T1000 (cell line): ENCODE measurements around the gene FHIT.

ENCODE experiments used
- DNase-seq: peaks from one replicate; lab custom pipeline; 2025; ENCODE audit warnings: mixed read lengths; lab: John Stamatoyannopoulos, UW

The FHIT gene

DNA sequence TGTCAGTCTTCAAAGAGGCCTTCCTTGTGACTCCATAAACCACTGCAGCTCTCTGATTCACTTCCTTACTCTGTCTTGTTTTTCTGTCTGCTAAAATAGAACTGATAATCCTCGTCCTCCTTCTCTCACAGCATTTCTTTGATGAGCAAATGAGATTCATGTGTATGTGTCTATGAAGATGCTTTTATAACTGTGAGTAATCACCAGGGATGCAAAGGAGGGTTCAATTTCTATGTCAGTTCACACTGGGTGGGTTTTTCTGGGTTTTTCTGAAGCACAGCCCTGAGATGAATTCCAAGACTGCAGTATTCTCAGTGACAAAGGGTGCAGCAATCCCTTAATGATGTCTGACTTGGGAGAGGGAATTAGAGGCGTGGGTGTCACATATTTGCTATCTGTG is 1454.8 kb downstream of the FHIT start:
- no peak for DNase-seq

GRCh38 chr3:59795756-59796155 is 1455.5 kb downstream of the FHIT start:
- no peak for DNase-seq

GRCh38 chr3:59793976-59794375 is 1457.3 kb downstream of the FHIT start:
- no peak for DNase-seq

DNA sequence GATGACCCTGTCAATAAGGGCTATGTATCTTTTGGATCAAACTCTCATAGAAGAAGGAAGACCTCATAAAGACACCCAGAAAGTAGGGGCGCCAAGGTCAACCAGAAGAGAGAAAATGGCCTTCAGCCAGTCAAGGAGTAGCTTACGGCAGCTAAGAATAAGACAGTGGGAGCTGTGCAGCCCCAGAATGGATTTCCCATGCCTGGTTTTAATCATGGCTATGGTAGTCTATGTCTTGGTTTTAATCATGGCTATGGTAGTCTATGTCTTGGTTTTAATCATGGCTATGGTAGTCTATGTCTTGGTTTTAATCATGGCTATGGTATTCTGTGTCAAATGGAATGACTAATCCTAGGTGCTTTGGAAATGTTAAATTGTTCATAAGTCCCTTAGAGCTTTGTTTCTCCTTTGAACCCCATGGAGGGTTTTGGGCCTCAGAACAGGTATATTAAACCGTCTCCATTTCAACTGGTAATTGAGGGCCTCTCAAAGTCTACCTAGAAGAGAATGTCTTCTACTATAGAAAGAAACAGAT is 1459.4 kb downstream of the FHIT start:
- no peak for DNase-seq

GRCh38 chr3:59790241-59790640 is 1461.0 kb downstream of the FHIT start:
- no peak for DNase-seq

DNA sequence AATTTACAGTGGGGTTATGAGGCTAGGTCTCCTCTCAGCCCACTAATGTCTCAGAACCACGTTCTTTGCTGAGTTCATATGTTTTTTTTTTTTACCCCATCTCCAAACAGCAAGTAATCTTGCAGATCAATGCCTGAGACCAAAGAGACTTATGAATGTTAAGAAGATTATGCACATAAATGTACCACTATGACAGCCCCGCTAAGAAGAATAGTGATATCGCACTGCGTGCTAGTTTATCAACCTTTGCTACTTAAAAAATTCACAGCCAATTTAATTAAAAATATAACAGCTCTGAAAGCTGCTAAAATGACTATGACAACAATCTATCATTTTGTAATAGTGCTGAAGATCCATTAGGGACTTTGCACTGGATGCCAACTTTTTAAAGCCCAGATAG is 1462.5 kb downstream of the FHIT start:
- DNase-seq, result no peak

DNA sequence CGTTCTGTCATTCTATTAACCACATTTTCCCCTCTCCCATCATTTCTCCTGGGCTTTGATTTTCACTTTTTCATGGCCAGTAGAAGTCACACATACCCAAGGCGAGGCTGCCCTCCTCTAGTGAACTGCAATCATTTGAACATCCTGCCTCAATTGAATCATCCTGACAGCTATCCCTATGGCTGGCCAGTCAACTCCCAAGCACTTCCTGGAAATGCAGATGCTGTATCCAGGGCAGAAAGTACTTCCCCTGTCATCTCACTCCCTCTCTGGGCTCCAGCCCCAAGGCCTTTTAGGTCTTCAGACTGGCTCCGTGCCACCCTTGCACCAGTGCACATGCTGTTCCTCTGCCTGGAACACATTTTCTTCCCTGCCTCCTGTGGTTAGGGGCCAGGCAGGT is 1463.1 kb downstream of the FHIT start:
- no peak for DNase-seq

DNA sequence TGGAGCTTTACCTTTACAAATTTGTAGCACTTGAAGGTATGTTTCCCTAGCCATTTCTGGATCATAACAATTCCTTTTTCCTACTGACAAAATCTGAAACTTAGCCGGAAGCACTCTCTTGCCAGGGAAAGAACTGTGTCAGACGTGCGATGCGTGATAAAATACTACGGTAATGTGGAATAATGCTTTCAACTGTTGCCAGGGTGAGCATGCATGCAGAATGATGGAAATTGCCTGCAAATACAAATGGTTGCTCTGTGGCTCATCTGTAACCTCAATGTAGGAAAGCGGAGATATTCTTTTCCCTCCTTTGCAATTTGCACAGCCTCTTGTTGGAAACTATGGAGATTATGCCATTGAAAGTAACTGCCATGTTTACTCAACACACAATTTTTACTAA is 1464.9 kb downstream of the FHIT start:
- no peak for DNase-seq

DNA sequence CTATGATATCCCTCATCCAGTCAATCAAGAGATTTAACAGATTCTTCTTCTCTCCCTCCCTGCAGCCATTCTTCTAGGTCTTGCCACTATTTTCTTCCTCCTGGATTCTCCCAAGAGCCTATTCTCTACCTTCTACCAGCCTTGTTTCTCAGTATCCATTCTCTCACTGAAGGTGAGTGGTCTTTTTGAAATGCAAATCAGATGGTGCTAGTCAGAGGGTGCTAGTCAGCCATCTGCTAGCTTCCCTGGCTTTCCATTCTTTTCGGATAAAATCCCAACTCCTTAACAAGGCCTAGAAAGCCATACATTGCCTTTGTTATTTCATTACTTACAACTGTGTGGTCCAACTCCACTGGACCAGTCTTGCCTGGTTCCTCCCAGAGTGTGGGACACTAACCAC is 1467.1 kb downstream of the FHIT start:
- DNase-seq, result no peak

DNA sequence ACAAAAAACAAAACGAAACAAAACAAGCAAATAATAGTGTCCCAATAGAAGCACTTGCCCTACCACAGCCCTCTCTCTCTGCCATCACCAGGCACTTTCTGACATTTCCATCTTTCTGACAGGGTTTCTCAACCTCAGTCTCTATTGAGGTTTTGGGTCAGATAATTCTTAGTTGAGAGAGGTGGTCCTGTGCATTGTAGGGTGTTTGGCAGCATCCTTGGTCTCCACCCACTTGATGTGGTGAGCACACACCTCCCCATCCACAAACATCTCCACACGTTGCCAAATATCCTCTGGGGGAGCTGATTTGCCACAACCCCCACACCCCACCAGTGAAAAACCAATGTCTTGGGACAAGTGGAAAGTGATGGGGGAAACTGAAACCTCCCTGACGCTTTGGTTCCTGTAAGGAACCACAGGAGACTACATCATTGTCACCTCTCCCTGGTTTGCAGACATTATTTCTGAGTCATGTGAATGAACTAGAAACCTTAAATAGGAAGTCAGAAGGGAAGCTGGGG is 1467.7 kb downstream of the FHIT start:
- DNase-seq, result no peak

DNA sequence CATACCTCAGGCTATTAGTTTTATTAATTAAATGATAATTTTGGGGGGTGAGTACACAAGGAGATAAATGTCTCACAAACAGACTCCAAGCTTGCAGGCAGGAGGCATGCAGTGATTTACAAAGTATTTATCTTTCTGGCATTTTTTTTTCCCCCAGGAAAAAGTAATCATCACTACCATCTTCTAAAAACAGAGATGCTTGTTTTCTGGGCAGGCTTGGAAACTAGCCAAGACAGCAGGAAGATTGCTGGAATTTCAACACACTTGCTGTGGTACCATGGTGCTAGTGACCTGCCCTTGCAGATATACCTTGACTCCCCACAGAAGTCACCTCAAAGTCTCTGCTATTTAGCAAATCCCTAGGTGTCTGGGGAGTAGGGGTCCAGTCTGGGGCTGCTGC is 1468.6 kb downstream of the FHIT start:
- no peak for DNase-seq

DNA sequence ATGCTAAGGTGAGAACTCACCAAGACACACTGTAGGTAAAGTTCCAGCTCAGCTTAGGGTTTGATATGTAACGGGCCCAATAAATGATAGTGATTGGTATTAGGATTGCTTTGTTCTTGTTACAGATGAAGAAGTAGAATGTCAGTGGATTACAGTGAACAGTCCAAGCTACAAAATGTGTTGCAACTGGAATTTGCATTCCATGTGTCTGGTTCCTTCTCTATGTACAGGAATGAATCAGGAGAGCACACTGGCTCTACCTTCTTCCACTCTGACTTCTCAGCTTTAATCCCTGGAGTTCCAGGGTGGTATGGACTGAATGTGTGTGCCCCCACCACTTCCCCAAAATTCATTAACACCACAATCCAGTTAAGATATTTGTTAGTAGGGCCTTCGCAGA is 1471.0 kb downstream of the FHIT start:
- DNase-seq, result no peak

DNA sequence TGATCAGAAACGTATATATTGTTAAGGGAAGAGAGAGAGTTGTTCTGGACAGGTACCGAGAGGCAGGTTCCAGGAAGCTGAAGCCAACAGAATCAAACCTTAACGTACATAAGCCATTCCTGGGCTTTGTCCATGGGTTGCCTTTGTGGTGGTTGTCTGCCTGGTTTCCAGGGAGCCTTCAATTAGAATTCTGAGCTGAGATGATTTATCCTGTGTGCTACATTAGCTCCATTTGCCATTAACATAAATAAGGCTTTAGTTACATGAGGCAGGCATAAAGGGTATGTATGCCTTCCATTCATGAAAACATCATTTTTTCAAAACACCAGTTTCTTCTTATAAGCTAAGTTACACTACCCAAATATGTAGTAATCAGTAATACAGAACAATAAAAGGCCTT is 1472.0 kb downstream of the FHIT start:
- DNase-seq, result no peak

DNA sequence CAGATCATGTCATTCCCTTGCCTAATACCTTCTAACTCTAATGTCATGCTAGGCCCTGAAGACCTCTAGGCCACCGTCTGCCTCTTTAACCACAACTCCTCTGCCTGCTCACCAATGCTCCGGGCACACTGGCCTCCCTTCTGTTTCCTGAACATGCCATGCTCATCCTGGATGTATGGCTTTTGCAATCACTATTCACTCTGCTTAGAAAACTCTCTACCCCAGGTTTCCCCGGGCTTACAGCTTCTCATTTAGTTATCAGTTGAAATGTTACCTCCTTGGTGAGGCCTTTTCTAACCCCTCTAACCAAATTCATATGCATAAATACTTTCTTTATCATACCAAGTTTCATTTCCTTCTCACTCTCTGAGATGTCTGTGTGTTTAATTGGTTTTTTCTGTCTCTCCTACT is 1473.6 kb downstream of the FHIT start:
- no peak for DNase-seq

GRCh38 chr3:59777066-59777465 is 1474.2 kb downstream of the FHIT start:
- no peak for DNase-seq

- DNase-seq, result no peak
Measured at GRCh38 chr3:59775761-59776325, 1475.4 kb downstream of the FHIT start.

DNA sequence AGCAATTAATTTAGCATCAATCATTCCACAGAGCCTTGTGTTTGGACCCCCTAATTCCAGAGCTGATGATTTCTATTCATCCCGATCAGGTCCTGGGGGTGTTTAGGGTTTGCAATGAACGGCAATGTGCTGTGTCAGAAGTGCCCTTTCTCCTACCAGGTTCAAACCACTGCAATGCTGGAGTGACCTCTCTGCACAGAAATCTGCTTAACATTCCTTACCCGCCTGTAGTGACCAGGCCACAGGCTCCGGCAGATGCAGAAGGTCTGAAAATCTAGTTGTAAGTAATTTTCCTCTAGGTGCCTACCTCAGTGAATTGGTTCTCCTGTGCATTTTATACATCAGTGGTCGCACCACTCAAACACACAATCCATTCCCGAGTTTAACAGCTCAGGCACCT is 1476.1 kb downstream of the FHIT start:
- DNase-seq, result no peak

DNA sequence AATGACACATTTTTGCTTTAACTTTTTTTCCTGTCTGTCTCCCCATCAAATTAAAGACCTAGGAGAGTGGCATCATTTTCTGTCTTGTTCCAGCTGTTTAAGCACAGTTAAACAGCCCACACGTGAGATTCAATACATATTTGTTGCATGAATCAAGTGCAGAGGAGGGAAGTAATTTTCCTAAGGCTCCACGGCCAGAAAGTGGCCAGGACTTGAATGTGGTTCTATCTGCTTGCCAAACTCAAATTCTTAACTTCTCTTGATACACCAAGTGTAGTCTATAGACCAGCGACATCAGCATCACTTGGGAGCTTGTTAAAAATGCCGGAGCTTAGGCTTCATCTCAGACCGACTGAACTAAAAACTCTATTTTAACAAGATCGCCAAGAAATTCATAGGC is 1476.6 kb downstream of the FHIT start:
- DNase-seq, result peak; percentile 12

DNA sequence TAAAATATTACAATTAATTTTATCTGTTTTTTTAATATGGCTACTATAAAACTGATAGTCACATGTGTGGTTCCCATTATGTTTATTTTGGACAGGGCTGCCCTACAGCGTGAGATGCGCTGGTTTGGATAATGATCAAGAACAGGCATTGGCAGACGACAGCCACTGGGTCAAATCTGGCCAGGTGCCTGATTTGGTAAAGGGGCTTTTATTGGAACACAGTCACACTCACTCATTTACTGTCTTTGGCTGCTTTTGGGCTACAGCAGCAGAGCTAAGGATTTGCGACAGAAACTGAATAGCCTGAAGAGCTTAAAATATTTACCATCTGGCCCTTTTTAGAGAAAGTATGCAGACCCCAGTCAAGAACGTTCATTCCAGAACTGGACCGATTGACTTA is 1477.3 kb downstream of the FHIT start:
- DNase-seq, result no peak

DNA sequence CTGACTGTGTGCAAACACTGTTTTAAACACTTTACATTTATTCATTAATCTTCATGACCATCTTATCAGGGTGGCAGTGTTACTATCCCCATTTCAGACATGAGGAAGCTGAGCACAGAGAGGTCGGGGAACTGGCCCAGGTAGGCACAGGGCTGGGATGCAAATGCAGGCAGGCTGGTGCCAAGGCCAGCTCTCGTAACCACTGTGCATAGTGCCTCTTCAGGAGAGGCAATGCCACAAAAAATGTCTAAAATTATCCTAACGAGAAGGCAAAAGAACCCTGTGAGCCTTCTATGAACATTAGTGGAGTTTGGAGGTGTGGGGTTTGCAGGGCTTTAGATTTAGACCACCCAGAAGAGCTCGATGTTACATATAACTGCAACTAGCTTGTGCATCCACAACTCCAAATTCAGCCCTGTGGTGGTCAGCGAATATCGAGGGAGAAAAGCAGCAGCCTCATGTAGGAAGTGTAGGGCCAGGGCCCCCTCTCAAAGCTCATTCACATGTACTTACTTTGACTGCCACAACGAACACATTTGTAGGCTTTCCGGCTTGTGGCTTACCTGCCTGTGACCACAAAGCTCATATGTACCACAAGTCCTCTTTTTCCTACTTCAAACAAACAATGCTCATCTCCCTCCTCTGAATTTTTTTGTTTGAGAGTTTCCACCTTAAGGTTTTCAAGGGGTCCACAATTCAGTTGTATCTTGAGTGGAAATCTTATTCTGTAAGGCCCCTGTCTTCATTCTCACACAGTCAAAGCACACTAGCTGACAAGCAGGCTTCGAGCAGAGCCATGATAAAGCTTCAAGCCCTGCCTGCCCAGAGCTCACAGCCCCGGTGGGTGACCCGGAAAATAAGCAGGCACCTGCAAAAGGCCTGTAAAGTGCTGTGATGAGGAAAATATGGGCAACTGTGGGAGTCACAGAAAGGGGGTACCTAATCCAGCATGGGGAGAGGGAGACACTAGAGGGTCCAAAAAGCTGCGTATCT is 1478.5 kb downstream of the FHIT start:
- DNase-seq, result no peak

DNA sequence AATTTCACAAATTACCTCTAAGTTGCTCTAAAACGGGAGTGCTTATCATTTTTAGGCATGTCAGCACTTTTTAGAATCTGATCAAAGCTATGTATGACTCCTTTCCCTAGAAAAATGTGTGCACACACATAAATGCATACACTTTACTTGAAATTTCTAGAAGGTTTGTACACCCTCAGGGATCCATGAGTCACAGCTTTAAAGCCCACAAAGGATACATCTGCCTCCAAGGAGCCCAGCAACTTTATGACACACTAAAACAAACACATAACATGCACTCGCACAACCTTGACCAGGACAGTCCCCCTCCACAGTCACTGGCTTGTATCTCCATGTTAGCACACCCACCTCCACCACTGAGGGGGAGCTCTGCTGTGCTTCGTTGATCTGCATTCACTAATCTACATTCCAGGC is 1479.5 kb downstream of the FHIT start:
- DNase-seq, result peak; percentile 73

DNA sequence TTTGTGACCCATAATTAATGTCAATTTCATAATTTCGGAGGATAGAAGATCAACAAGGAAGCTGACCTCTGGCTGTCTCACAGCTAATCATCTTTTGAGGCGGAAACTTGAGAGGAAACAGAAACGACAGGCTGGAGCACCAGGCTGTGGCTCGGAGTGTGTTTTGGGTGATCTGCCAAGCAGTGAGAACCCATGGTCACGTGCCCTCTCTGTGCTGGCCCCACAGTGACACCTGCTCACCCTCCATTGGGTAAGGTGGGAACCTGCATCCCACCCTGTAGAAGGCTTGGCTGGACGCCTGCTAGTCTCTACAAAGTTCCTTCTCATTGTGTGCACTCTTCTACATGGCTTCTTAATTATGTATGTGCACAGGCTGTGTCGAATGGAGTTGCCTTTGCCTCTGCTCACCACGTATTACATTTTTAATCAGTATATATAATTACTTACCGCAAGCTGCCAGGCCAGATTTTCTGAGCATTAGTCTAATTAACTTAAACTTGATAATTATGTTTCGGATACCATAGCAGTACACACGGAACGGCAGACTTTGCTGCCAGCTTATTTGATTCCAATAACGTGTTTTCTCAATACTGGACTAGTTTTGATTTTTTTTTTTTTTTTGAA is 1482.0 kb downstream of the FHIT start:
- no peak for DNase-seq
